Bronchial epithelial cell (primary cell): ENCODE measurements around the gene RWDD3. TPM values are rescaled to one million over a fixed set of nuclear protein-coding genes. Genes with fewer than 3 reads are reported as not detected.

Experiments used
- DNase-seq: peaks from one replicate; pipeline ENCODE4 v3.0.0-alpha.2; 2010; ENCODE audit warnings: low read depth
- FAIRE-seq: peaks from 2 replicates; lab custom pipeline; 2011; peaks lifted over from hg19 to GRCh38; lab: Jason Lieb, UNC
- H3K27me3 ChIP-seq: 2 replicates; pipeline ENCODE4 v1.5.1; 2011; ENCODE audit warnings: low read length; ENCODE audit not compliant: control insufficient read depth, insufficient read depth
- H3K36me3 ChIP-seq: 2 replicates; pipeline ENCODE4 v1.5.1; 2011; ENCODE audit warnings: low read length; ENCODE audit not compliant: control insufficient read depth, insufficient read depth
- H3K4me3 ChIP-seq: 2 replicates; pipeline ENCODE4 v1.5.1; 2011; ENCODE audit warnings: mild to moderate bottlenecking, low read depth, low read length, control low read depth
- total RNA-seq: library from RNA; depleted of rRNA; stranded (reverse); fragments of >200 nt; gene quantifications from 2 replicates; pipeline ENCODE4 v1.2.1, GENCODE V29; 2014
- TF ChIP-seq, protein P1 (sequence below): IDR thresholded peaks from 2 replicates; pipeline ENCODE4 v1.5.1; 2011; ENCODE audit warnings: mild to moderate bottlenecking, moderate library complexity, low read length, control low read depth, inconsistent platforms; ENCODE audit not compliant: insufficient read depth, severe bottlenecking

RWDD3 gene
- total RNA-seq, 1 donor from 2014 or later: 8.4 TPM

DNA sequence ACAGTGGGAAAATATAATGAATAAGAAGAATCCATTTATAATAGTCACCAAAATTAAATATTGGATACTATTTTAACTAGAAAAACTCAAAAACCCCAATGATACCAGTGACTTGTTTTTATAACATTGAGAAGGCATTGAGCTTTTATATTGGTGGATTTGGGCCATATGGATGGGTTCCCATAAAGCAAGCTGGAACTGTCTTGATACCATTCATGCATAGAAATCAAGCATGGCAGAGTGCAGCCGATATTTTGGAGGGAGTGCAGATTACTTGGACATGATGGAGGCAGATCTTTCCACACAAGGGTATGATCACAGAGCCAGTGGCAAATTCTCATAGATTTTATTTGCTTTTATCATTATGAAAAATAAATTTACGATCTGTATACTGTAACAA is 3.8 kb upstream of the RWDD3 start:
- no peak for FAIRE-seq
- DNase-seq: no peak
- H3K4me3 ChIP-seq: no peak overlapping the region
- no peaks in the 10 kb centered on the region for H3K27me3 ChIP-seq
- TF ChIP-seq, protein P1, sequence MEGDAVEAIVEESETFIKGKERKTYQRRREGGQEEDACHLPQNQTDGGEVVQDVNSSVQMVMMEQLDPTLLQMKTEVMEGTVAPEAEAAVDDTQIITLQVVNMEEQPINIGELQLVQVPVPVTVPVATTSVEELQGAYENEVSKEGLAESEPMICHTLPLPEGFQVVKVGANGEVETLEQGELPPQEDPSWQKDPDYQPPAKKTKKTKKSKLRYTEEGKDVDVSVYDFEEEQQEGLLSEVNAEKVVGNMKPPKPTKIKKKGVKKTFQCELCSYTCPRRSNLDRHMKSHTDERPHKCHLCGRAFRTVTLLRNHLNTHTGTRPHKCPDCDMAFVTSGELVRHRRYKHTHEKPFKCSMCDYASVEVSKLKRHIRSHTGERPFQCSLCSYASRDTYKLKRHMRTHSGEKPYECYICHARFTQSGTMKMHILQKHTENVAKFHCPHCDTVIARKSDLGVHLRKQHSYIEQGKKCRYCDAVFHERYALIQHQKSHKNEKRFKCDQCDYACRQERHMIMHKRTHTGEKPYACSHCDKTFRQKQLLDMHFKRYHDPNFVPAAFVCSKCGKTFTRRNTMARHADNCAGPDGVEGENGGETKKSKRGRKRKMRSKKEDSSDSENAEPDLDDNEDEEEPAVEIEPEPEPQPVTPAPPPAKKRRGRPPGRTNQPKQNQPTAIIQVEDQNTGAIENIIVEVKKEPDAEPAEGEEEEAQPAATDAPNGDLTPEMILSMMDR: no peak
- no peaks in the 10 kb centered on the region for H3K36me3 ChIP-seq

- H3K27me3 ChIP-seq: no peaks in the 10 kb centered on the region
- H3K4me3 ChIP-seq: no peak overlapping the region
- H3K36me3 ChIP-seq: no peaks in the 10 kb centered on the region
- FAIRE-seq: no peak
- TF ChIP-seq, protein P1: no peak
- no peak for DNase-seq
These were observed 3.2 kb upstream of the RWDD3 start for GRCh38 chr1:95230768-95231191.

DNA sequence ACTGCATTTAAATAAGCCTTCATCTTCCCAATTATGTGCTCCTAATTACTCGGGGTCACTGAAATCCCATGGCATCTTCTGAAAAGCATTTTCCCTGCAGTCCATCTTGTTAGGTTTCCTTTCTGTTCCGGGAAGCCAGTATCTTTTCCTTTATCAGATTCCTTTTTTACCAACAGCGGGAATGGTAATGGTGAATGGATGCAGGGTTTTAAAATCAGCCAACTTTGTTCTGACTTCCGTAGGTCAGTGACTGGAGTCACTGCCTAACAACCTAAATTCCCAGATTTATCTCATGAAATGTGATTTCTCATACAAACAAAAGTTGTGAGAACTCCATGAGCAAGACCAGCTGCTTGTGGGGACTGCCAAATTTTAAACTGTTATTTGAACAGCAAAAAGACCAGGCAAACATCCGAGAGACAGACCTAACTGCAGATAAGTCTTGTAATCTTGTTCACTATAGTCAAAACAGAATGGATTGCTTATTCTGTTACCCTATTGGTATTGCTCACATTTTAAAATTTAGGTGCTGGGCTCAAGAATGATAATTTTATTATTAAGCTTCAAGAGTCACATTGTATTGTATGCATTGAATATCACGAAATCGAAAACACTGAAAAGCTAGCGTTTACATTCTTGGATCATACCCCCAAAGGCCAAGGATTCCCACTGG is 1.2 kb upstream of the RWDD3 start:
- DNase-seq (no peak), FAIRE-seq (no peak)
- TF ChIP-seq, protein P1: no peak
- peak overlapping the region; percentile 72 for H3K4me3 ChIP-seq
- H3K27me3 ChIP-seq: no peaks in the 10 kb centered on the region
- H3K36me3 ChIP-seq: peaks cover 1% of the 10 kb centered on the region

DNA sequence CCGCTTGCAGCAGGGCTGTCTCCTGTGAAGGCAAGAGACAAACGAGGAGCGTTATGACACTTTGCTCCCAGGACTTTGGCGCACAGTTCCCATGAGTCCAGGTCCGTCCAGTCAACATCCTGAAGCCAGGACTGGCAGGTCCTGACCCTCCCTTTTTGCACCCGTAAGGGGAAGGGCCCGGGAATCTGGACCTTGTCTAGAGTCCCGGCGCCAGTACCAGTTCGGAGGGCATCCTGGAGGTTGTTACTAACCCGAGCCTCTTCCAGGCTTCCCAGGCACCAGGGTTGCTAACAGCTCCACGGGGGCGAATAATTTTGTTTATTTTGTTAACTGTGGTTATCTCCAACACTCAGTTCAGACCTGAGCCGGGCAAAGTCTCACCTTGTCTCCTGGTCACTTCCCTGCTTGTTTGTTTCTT is 682 bp upstream of the RWDD3 start:
- FAIRE-seq (no peak), DNase-seq (no peak)
- TF ChIP-seq, protein P1: no peak
- peak overlapping the region; percentile 72 for H3K4me3 ChIP-seq
- H3K27me3 ChIP-seq: no peaks in the 10 kb centered on the region
- peaks cover 1% of the 10 kb centered on the region for H3K36me3 ChIP-seq

DNA sequence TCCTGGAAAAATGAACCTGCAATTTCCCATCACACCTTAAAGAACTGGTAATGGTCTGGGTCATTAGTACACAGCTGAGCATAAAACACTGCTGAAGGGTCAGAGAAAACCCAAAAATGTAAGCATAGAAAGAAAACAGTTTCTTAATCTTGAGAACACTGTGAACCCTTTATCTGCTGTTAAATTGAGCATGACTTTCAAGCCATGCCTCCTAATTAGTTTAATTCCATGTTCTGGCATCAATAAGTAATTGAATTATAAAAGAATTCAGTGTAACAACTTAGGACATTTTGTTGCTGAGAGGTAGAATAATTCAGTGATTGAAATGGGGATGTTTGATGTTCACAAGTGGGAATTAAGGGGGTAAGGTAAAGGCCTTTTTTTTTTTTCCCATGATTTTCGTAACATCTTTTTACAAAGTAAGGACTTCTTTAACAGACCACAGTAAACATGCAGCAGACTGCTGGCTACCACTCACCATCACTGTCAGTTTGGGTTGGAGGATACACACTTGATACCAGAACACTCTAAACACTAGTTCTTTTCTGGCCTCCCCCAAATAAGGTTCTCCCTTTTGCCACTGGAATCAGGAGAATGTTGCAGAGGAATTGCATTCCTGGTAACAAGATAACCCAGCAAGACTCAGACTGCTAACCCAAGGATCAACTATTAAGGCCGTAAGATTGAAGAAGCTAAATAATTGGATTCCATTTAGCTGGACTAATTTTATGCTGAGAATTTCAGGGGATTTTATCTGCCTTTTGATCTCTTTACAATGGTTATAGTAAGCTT is 3.0 kb downstream of the RWDD3 start:
- Histone ChIP-seq H3K4me3 (no peak overlapping the region), H3K36me3 (peaks cover 8% of the 10 kb centered on the region), H3K27me3 (no peaks in the 10 kb centered on the region)
- FAIRE-seq (no peak), DNase-seq (no peak)
- TF ChIP-seq, protein P1: no peak
